Measurements from ENCODE around the gene AAMDC. TPM values are rescaled to one million over a fixed set of nuclear protein-coding genes. Genes with fewer than 3 reads are reported as not detected.

The AAMDC gene
- total RNA-seq = 10 to 100 TPM in 1 of 2 experiments, 1 to 10 TPM in 1; 9.8 to 18.8 TPM

GRCh38 chr11:77820565-77821348 lies at the start of gene AAMDC, which contains the start of gene RSF1:
Gene AAMDC, plus strand, starts transcription at chr11:77821144. Its CDS starts 21,353 bp downstream, at chr11:77842497.
Gene RSF1, minus strand, starts transcription at chr11:77820722. Its CDS starts 8 bp downstream, at chr11:77820714.
- peak; percentile 98 for DNase-seq
- peaks cover 30% of the 10 kb centered on the region for H3K4me1 Mint-ChIP-seq
- POLR2A ChIA-PET = no interaction called here
- H3K27ac Mint-ChIP-seq = peak within 1 kb of the TSS; percentile 95
- peaks cover 11% of the 10 kb centered on the region for H3K36me3 Mint-ChIP-seq (ENCODE audit: low read depth)
- H3K27me3 Mint-ChIP-seq = no peaks in the 10 kb centered on the region
- CTCF ChIA-PET = interaction anchor here (0.8 to 0.9 kb wide), 2 partner anchors 116 to 226 kb away, joined by 4 to 5 read pairs; no protein-coding TSS in a partner anchor
- peak within 1 kb of the TSS; percentile 98 for H3K4me3 Mint-ChIP-seq
- no peaks in the 10 kb centered on the region for H3K9me3 Mint-ChIP-seq

- no peaks in the 10 kb centered on the region for H3K27me3 Mint-ChIP-seq
- H3K4me1 Mint-ChIP-seq = peaks cover 24% of the 10 kb centered on the region
- ChIA-PET POLR2A (no interaction called here), CTCF (interaction anchor here (0.7 to 1.0 kb wide), 2 partner anchors 24 to 232 kb away, joined by 3 read pairs; no protein-coding TSS in a partner anchor)
- no peak for DNase-seq
- H3K4me3 Mint-ChIP-seq = no peak overlapping the region
- peaks cover 3% of the 10 kb centered on the region for H3K36me3 Mint-ChIP-seq (ENCODE audit: low read depth)
- H3K9me3 Mint-ChIP-seq = no peaks in the 10 kb centered on the region
- no peak overlapping the region for H3K27ac Mint-ChIP-seq
Observed at GRCh38 chr11:77775936-77776335, 45.0 kb upstream of the AAMDC start.

- H3K9me3 Mint-ChIP-seq = no peaks in the 10 kb centered on the region
- POLR2A ChIA-PET = no interaction called here
Observed at GRCh38 chr11:77776455-77776854, 44.5 kb upstream of the AAMDC start.

GRCh38 chr11:77778118-77778517 lies 42.8 kb upstream of the AAMDC start:
- Mint-ChIP-seq H3K4me1 (peaks cover 11% of the 10 kb centered on the region), H3K36me3 (ENCODE audit: low read depth) (peaks cover 3% of the 10 kb centered on the region), H3K27me3 (no peaks in the 10 kb centered on the region), H3K4me3 (no peak overlapping the region), H3K27ac (no peak overlapping the region), H3K9me3 (no peaks in the 10 kb centered on the region)
- CTCF ChIA-PET = no interaction called here
- DNase-seq = no peak
- POLR2A ChIA-PET = no interaction called here

More at GRCh38 chr11:77776455-77776854, 44.5 kb upstream of the AAMDC start:
- no peaks in the 10 kb centered on the region for H3K27me3 Mint-ChIP-seq
- peaks cover 3% of the 10 kb centered on the region for H3K36me3 Mint-ChIP-seq (ENCODE audit: low read depth)
- peaks cover 19% of the 10 kb centered on the region for H3K4me1 Mint-ChIP-seq
- CTCF ChIA-PET = interaction anchor here (0.7 to 1.0 kb wide), 2 partner anchors 24 to 231 kb away, joined by 3 read pairs; no protein-coding TSS in a partner anchor
- no peak overlapping the region for H3K27ac Mint-ChIP-seq
- no peak overlapping the region for H3K4me3 Mint-ChIP-seq
- DNase-seq = peak; percentile 12

- no peak for DNase-seq
- peaks cover 3% of the 10 kb centered on the region for H3K36me3 Mint-ChIP-seq (ENCODE audit: low read depth)
- CTCF ChIA-PET = no interaction called here
- no peak overlapping the region for H3K4me3 Mint-ChIP-seq
- H3K9me3 Mint-ChIP-seq = no peaks in the 10 kb centered on the region
- no peak overlapping the region for H3K27ac Mint-ChIP-seq
- H3K4me1 Mint-ChIP-seq = peaks cover 11% of the 10 kb centered on the region
- POLR2A ChIA-PET = no interaction called here
- no peaks in the 10 kb centered on the region for H3K27me3 Mint-ChIP-seq
Observed at GRCh38 chr11:77778549-77778948, 42.4 kb upstream of the AAMDC start.

- DNase-seq = no peak
- CTCF ChIA-PET = interaction anchor here (0.6 kb wide), 1 partner anchor 95 kb away, joined by 3 read pairs; no protein-coding TSS in a partner anchor
- Mint-ChIP-seq H3K36me3 (ENCODE audit: low read depth) (peaks cover 6% of the 10 kb centered on the region), H3K4me3 (no peak overlapping the region), H3K9me3 (no peaks in the 10 kb centered on the region), H3K4me1 (peaks cover 9% of the 10 kb centered on the region), H3K27ac (no peak overlapping the region), H3K27me3 (no peaks in the 10 kb centered on the region)
- POLR2A ChIA-PET = no interaction called here
Observed at GRCh38 chr11:77779935-77780334, 41.0 kb upstream of the AAMDC start.

- no peaks in the 10 kb centered on the region for H3K9me3 Mint-ChIP-seq
- H3K4me3 Mint-ChIP-seq = no peak overlapping the region
- POLR2A ChIA-PET = no interaction called here
- CTCF ChIA-PET = no interaction called here
- DNase-seq = no peak
- no peaks in the 10 kb centered on the region for H3K27me3 Mint-ChIP-seq
- H3K4me1 Mint-ChIP-seq = peaks cover 7% of the 10 kb centered on the region
- H3K36me3 Mint-ChIP-seq (ENCODE audit: low read depth) = peaks cover 7% of the 10 kb centered on the region
- no peak overlapping the region for H3K27ac Mint-ChIP-seq
Observed at GRCh38 chr11:77783025-77783424, 37.9 kb upstream of the AAMDC start.

- Mint-ChIP-seq H3K4me3 (no peak overlapping the region), H3K4me1 (peaks cover 9% of the 10 kb centered on the region), H3K9me3 (no peaks in the 10 kb centered on the region), H3K27ac (no peak overlapping the region), H3K36me3 (ENCODE audit: low read depth) (peaks cover 11% of the 10 kb centered on the region), H3K27me3 (no peaks in the 10 kb centered on the region)
- POLR2A ChIA-PET = no interaction called here
- no peak for DNase-seq
- CTCF ChIA-PET = no interaction called here
Observed at GRCh38 chr11:77784572-77784971, 36.4 kb upstream of the AAMDC start.

GRCh38 chr11:77789061-77789730 lies 31.7 kb upstream of the AAMDC start:
- POLR2A ChIA-PET = no interaction called here
- peaks cover 22% of the 10 kb centered on the region for H3K9me3 Mint-ChIP-seq
- CTCF ChIA-PET = no interaction called here

GRCh38 chr11:77789731-77790476 lies 31.0 kb upstream of the AAMDC start:
- H3K27me3 Mint-ChIP-seq = no peaks in the 10 kb centered on the region
- peaks cover 22% of the 10 kb centered on the region for H3K9me3 Mint-ChIP-seq
- ChIA-PET POLR2A (no interaction called here), CTCF (no interaction called here)
- H3K27ac Mint-ChIP-seq = no peak overlapping the region
- H3K4me3 Mint-ChIP-seq = no peak overlapping the region
- peaks cover 42% of the 10 kb centered on the region for H3K36me3 Mint-ChIP-seq (ENCODE audit: low read depth)
- peaks cover 11% of the 10 kb centered on the region for H3K4me1 Mint-ChIP-seq
- no peak for DNase-seq

More at GRCh38 chr11:77789061-77789730, 31.7 kb upstream of the AAMDC start:
- Mint-ChIP-seq H3K4me3 (no peak overlapping the region), H3K27ac (no peak overlapping the region), H3K4me1 (peaks cover 9% of the 10 kb centered on the region), H3K36me3 (ENCODE audit: low read depth) (peaks cover 44% of the 10 kb centered on the region), H3K27me3 (no peaks in the 10 kb centered on the region)
- DNase-seq = no peak

- H3K27ac Mint-ChIP-seq = no peak overlapping the region
Observed at GRCh38 chr11:77791301-77791700, 29.6 kb upstream of the AAMDC start.

GRCh38 chr11:77793972-77794371 lies 27.0 kb upstream of the AAMDC start:
- Mint-ChIP-seq H3K36me3 (ENCODE audit: low read depth) (peaks cover 66% of the 10 kb centered on the region), H3K4me1 (peaks cover 16% of the 10 kb centered on the region)
- POLR2A ChIA-PET = interaction anchor here (0.6 kb wide), 1 partner anchor 682 kb away, joined by 3 read pairs; no protein-coding TSS in a partner anchor

More at GRCh38 chr11:77791301-77791700, 29.6 kb upstream of the AAMDC start:
- ChIA-PET POLR2A (no interaction called here), CTCF (no interaction called here)
- Mint-ChIP-seq H3K4me1 (peaks cover 13% of the 10 kb centered on the region), H3K9me3 (peaks cover 22% of the 10 kb centered on the region), H3K27me3 (no peaks in the 10 kb centered on the region), H3K36me3 (ENCODE audit: low read depth) (peaks cover 48% of the 10 kb centered on the region), H3K4me3 (no peak overlapping the region)
- DNase-seq = no peak

More at GRCh38 chr11:77793972-77794371, 27.0 kb upstream of the AAMDC start:
- H3K27me3 Mint-ChIP-seq = no peaks in the 10 kb centered on the region
- CTCF ChIA-PET = interaction anchor here (1.4 kb wide), 1 partner anchor 42 kb away, joined by 4 read pairs; no protein-coding TSS in a partner anchor
- no peak overlapping the region for H3K27ac Mint-ChIP-seq
- peaks cover 29% of the 10 kb centered on the region for H3K9me3 Mint-ChIP-seq
- H3K4me3 Mint-ChIP-seq = no peak overlapping the region
- DNase-seq = no peak

Measured in activated CD4-positive, alpha-beta T cell treated with anti-CD3 and anti-CD28 coated beads, Interleukin-2, amount 10 ng/mL, durations not matched to agents 7 days and 5 days (primary cell).